NCI-H146 (cell line): ENCODE results near the gene CAPN1.
"Not testable (repeated sequence)": the region's sequence is repeated elsewhere in the genome, so short reads cannot be mapped to it uniquely, and the experiment has no call there.

Experiments used
- DNase-seq: peaks from one replicate; lab custom pipeline; 2025; lab: John Stamatoyannopoulos, UW

The CAPN1 gene

GRCh38 chr11:65218446-65218845, 36.7 kb downstream of the CAPN1 start:
- no peak for DNase-seq

- DNase-seq: no peak
These were observed 38.1 kb downstream of the CAPN1 start for GRCh38 chr11:65219930-65220213.

GRCh38 chr11:65221026-65221425, 39.3 kb downstream of the CAPN1 start:
- DNase-seq: no peak

GRCh38 chr11:65223011-65223410, 41.3 kb downstream of the CAPN1 start:
- DNase-seq: no peak

- DNase-seq: no peak
These were observed 43.2 kb downstream of the CAPN1 start for GRCh38 chr11:65224930-65225278.

- no peak for DNase-seq
These were observed 43.8 kb downstream of the CAPN1 start for GRCh38 chr11:65225279-65226102.

GRCh38 chr11:65226103-65226442, 44.3 kb downstream of the CAPN1 start:
- no peak for DNase-seq

GRCh38 chr11:65227879-65228278, 46.2 kb downstream of the CAPN1 start:
- DNase-seq: no peak

- no peak for DNase-seq
These were observed 54.7 kb downstream of the CAPN1 start for GRCh38 chr11:65236194-65237059.

- not testable (repeated sequence) for DNase-seq
These were observed 56.6 kb downstream of the CAPN1 start for GRCh38 chr11:65238302-65238701.

GRCh38 chr11:65241134-65241533, 59.4 kb downstream of the CAPN1 start:
- no peak for DNase-seq

- DNase-seq: no peak
These were observed 60.0 kb downstream of the CAPN1 start for GRCh38 chr11:65241692-65242091.

GRCh38 chr11:65242389-65242788, 60.7 kb downstream of the CAPN1 start:
- DNase-seq: no peak

- DNase-seq: no peak
These were observed 62.1 kb downstream of the CAPN1 start for GRCh38 chr11:65243797-65244196.

GRCh38 chr11:65245046-65245445, 63.3 kb downstream of the CAPN1 start:
- DNase-seq: not testable (repeated sequence)

- no peak for DNase-seq
These were observed 64.8 kb downstream of the CAPN1 start for GRCh38 chr11:65246506-65246905.

- not testable (repeated sequence) for DNase-seq
These were observed 66.5 kb downstream of the CAPN1 start for GRCh38 chr11:65248184-65248710.

- no peak for DNase-seq
These were observed 69.7 kb downstream of the CAPN1 start for GRCh38 chr11:65251476-65251875.

- no peak for DNase-seq
These were observed 73.0 kb downstream of the CAPN1 start for GRCh38 chr11:65254724-65255123.

GRCh38 chr11:65258988-65259387, 77.3 kb downstream of the CAPN1 start:
- DNase-seq: no peak

- DNase-seq: no peak
These were observed 78.6 kb downstream of the CAPN1 start for GRCh38 chr11:65260302-65260701.

GRCh38 chr11:65260756-65261590, 79.2 kb downstream of the CAPN1 start:
- DNase-seq: peak; percentile 66
